NCI-H774 (cell line): ENCODE measurements around the gene NEK9.
"Not testable (repeated sequence)": the region's sequence is repeated elsewhere in the genome, so short reads cannot be mapped to it uniquely, and the experiment has no call there.

Experiments used
- DNase-seq: peaks from one replicate; lab custom pipeline; 2025; lab: John Stamatoyannopoulos, UW

The NEK9 gene

GRCh38 chr14:75126679-75127473 lies at the start of gene NEK9:
Gene NEK9, minus strand, starts transcription at chr14:75127048. Its CDS starts 127 bp downstream, at chr14:75126921.
- DNase-seq, result peak; percentile 66

GRCh38 chr14:75176142-75176820 lies 49.4 kb upstream of the NEK9 start, which contains the start of gene TMED10:
Gene TMED10, minus strand, starts transcription at chr14:75176612. Its CDS starts 33 bp downstream, at chr14:75176579.
- DNase-seq, result peak; percentile 81

GRCh38 chr14:75175677-75176141 lies 48.9 kb upstream of the NEK9 start:
- DNase-seq, result no peak

DNA sequence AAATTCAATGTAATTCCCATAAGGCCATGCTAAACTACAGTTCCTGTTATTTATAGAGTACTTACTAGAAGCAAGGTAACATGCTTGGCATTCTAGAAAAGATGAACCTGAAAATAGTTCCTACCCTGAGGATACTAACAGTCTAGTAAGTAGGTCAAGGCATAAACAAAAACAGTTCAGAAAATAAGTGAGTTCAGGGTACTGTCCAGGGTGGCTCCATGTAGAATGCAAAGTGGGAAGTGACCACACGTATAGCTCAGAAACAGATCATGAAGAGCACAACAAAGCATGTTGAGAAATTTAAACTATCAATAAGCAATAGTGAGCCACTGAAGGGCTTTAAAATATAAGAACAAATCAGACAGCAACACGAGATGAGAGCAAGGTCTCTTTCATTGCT lies 47.2 kb upstream of the NEK9 start:
- DNase-seq, result no peak

DNA sequence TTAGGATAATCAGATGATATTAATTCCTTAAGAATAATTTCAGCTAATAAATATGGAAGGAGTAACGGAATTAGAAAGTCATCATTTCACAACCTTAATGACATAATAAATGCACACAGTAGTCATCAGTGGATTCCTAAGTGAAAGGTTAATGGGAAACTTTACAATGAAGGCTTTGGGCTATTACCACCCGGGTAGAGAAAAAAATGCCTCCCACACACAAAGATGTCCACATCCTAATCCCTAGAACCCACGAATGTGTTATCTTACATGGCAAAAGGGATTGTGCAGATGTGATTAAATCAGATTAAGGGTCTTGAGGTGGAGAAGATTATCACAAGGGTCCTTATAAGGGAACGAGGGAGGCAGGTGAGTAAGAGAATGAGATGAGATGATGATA lies 43.9 kb upstream of the NEK9 start:
- DNase-seq, result no peak

- no peak for DNase-seq
Observed at GRCh38 chr14:75168586-75169335, 41.9 kb upstream of the NEK9 start.

DNA sequence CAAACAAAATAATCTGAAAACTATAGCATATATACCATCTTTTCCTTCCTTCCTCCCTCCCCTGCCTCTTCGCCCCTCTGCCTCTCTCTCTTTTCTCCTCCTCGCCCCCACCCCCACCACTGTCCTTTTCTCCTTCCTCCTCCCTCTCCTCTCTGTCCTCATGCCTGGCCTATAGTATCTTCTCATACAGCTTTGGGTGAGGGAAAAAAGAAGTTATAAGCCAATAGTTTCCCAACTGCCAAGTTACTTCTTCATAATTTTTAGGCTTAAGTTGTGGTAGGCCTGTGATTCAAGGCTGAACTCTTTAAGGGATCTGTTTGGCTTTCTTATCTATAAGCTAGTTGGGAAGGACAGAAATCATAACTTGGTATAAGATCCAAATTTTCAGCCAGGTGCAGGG lies 40.5 kb upstream of the NEK9 start:
- DNase-seq, result no peak

GRCh38 chr14:75165586-75166391 lies 38.9 kb upstream of the NEK9 start:
- DNase-seq, result no peak

DNA sequence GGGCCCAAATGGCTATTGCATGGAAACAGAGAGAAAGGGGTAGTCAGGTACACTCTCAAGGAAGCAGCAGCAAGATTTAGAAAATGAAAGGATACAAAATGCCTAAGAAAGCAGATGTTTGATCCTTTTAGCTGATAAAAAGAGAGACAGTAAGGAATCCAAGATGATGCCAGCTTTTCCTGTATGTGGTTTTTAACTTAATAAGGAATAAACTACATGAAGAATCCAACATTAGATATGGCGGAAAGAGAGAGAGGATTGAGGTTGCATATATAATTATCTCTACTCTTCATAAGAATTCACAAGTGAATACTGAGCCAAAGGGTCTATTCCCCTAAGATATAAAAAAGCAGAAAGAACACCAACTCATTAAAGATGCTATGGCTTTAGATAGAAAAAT lies 38.0 kb upstream of the NEK9 start:
- DNase-seq, result no peak

DNA sequence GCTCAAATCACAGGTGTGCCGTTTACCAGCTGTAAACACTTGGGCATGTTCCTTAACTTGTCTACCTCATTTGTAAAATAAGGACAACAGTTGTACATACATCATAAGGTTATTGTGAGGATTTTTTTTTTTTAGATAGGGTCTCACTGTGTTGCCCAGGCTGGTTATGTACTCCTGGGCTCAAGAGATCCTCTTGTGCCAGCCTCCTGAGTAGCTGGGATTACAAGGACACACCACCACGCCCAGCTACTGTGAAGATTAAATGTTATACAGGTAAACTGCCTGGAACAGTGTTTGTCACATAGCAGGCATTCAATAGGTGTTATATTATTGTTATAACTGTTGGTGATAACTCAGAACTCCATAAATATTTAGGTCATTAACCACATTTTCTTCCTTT lies 36.8 kb upstream of the NEK9 start:
- DNase-seq, result no peak

- no peak for DNase-seq
Observed at GRCh38 chr14:75162631-75163030, 35.8 kb upstream of the NEK9 start.

DNA sequence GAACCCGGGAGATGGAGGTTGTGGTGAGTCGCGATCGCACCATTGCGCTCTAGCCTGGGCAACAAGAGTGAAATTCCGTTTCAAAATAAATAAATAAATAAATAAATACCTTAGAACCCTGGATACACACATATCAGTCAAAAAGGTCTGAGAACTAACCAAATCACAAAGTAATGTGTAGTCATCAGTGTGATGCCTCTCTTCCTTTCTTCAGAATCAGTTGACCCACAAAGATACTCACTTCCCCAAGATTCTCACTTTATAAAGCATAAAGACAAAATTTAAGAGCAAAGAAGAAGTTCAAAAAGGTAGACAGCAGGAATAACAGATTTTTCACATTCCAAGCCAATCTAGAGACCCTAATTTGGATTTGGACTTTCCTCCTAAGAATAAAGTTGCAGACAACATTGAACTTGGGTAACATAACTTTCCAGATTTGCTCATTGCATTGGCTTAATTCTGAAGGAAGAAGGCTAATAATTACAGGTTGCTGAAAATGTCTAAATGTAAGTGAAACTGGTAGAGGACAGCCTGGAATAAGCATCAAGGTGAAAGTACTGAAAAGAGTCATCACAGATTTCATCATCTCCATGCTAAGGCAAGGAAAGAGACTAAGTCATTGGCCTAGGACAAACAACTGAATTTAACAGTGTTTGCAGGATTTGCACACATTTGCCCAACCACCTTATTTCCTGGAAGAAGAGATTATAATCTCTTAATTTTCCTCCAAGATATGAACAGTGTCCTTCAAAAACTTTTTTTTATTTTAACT lies 32.2 kb upstream of the NEK9 start:
- DNase-seq, result no peak

DNA sequence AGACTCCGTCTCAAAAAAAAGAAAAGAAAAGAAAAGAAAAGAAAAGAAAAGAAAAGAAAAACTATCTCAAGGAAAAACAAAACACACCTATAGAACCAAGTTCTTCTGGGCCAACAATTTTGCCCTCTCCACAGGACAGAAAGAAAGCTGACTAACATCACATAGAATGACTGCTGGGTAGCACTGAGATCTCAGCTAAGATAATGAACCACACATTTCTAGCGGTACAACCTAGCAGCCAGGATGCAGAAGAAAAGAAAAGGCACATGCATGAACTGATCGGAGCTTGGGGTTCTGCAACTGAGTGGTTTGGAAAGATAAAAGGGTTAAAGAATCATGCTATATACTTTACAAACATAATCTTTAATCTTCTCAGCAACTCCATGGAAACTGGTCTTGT lies 30.1 kb upstream of the NEK9 start:
- no peak for DNase-seq

- DNase-seq, result no peak
Observed at GRCh38 chr14:75156111-75156510, 29.3 kb upstream of the NEK9 start.

- no peak for DNase-seq
Observed at GRCh38 chr14:75155169-75155568, 28.3 kb upstream of the NEK9 start.

DNA sequence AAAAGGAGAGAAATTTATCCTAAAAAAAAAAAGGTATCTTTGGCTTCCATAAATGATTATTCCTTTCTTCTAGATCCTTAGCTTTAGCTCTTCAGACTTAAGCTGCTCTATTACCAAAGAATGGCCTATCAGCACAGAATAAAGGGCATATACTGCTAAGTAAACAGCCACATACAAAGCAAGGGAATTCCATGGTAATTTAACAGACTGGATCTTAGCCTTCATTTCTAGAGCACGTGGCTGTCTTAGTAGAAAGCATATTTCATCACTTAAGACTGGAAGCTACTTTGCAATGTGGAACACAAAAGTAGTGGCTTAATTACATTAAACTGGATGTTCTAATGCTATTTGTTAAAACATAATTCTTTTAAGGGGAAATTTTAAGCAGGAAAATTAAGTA lies 26.4 kb upstream of the NEK9 start:
- DNase-seq, result no peak

- DNase-seq, result no peak
Observed at GRCh38 chr14:75151851-75152250, 25.0 kb upstream of the NEK9 start.

GRCh38 chr14:75150637-75151036 lies 23.8 kb upstream of the NEK9 start:
- DNase-seq, result not testable (repeated sequence)

- DNase-seq, result no peak
Observed at GRCh38 chr14:75150150-75150549, 23.3 kb upstream of the NEK9 start.

- no peak for DNase-seq
Observed at GRCh38 chr14:75147423-75148071, 20.7 kb upstream of the NEK9 start.
